ENCODE data around the gene BTF3. TPM values are rescaled to one million over a fixed set of nuclear protein-coding genes. Genes with fewer than 3 reads are reported as not detected.
A peak's percentile ranks its signal among the peaks of the same experiment; 100 is the strongest.

The BTF3 gene
- total and polyA plus RNA-seq, 2 of the 13 experiments (the other 11 are each of a cell fraction or from before 2014, with no cell fraction given): 557 to 698 TPM

- TF ChIP-seq, protein P1, sequence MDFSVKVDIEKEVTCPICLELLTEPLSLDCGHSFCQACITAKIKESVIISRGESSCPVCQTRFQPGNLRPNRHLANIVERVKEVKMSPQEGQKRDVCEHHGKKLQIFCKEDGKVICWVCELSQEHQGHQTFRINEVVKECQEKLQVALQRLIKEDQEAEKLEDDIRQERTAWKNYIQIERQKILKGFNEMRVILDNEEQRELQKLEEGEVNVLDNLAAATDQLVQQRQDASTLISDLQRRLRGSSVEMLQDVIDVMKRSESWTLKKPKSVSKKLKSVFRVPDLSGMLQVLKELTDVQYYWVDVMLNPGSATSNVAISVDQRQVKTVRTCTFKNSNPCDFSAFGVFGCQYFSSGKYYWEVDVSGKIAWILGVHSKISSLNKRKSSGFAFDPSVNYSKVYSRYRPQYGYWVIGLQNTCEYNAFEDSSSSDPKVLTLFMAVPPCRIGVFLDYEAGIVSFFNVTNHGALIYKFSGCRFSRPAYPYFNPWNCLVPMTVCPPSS (IDR thresholded peaks at IDR 0.05): no peak
- TF ChIP-seq TSC22D2 (CRISPR knock-in tag; IDR thresholded peaks at IDR 0.05; ENCODE audit: borderline replicate concordance): peak; percentile 12; the same call in 1 of the 2 replicates
- peak; percentile 42; the same call in 1 of the 2 replicates for TF ChIP-seq IRF2 (CRISPR knock-in tag; IDR thresholded peaks at IDR 0.05)
- TF ChIP-seq, protein P2, sequence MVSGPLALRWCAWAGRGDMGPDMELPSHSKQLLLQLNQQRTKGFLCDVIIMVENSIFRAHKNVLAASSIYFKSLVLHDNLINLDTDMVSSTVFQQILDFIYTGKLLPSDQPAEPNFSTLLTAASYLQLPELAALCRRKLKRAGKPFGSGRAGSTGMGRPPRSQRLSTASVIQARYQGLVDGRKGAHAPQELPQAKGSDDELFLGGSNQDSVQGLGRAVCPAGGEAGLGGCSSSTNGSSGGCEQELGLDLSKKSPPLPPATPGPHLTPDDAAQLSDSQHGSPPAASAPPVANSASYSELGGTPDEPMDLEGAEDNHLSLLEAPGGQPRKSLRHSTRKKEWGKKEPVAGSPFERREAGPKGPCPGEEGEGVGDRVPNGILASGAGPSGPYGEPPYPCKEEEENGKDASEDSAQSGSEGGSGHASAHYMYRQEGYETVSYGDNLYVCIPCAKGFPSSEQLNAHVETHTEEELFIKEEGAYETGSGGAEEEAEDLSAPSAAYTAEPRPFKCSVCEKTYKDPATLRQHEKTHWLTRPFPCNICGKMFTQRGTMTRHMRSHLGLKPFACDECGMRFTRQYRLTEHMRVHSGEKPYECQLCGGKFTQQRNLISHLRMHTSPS (CRISPR knock-in tag; IDR thresholded peaks at IDR 0.05; ENCODE audit: low read depth): no peak
- TF ChIP-seq ZBTB1 (CRISPR knock-in tag; IDR thresholded peaks at IDR 0.05; ENCODE audit: borderline replicate concordance): no peak
- TF ChIP-seq, protein P3, sequence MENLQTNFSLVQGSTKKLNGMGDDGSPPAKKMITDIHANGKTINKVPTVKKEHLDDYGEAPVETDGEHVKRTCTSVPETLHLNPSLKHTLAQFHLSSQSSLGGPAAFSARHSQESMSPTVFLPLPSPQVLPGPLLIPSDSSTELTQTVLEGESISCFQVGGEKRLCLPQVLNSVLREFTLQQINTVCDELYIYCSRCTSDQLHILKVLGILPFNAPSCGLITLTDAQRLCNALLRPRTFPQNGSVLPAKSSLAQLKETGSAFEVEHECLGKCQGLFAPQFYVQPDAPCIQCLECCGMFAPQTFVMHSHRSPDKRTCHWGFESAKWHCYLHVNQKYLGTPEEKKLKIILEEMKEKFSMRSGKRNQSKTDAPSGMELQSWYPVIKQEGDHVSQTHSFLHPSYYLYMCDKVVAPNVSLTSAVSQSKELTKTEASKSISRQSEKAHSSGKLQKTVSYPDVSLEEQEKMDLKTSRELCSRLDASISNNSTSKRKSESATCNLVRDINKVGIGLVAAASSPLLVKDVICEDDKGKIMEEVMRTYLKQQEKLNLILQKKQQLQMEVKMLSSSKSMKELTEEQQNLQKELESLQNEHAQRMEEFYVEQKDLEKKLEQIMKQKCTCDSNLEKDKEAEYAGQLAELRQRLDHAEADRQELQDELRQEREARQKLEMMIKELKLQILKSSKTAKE (CRISPR knock-in tag; IDR thresholded peaks at IDR 0.05; ENCODE audit: borderline replicate concordance): no peak; the same call in 1 of the 2 replicates
- TF ChIP-seq, protein P4, sequence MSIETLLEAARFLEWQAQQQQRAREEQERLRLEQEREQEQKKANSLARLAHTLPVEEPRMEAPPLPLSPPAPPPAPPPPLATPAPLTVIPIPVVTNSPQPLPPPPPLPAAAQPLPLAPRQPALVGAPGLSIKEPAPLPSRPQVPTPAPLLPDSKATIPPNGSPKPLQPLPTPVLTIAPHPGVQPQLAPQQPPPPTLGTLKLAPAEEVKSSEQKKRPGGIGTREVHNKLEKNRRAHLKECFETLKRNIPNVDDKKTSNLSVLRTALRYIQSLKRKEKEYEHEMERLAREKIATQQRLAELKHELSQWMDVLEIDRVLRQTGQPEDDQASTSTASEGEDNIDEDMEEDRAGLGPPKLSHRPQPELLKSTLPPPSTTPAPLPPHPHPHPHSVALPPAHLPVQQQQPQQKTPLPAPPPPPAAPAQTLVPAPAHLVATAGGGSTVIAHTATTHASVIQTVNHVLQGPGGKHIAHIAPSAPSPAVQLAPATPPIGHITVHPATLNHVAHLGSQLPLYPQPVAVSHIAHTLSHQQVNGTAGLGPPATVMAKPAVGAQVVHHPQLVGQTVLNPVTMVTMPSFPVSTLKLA (IDR thresholded peaks at IDR 0.05): no peak
- TF ChIP-seq ZNF292 (CRISPR knock-in tag; IDR thresholded peaks at IDR 0.05; ENCODE audit: borderline replicate concordance, low read depth): no peak
- TF ChIP-seq, protein P5, sequence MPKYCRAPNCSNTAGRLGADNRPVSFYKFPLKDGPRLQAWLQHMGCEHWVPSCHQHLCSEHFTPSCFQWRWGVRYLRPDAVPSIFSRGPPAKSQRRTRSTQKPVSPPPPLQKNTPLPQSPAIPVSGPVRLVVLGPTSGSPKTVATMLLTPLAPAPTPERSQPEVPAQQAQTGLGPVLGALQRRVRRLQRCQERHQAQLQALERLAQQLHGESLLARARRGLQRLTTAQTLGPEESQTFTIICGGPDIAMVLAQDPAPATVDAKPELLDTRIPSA (CRISPR knock-in tag; IDR thresholded peaks at IDR 0.05; ENCODE audit: borderline replicate concordance): peak; percentile 27; the same call in 1 of the 2 replicates
- peak; percentile 83 for TF ChIP-seq TBX2 (CRISPR knock-in tag; IDR thresholded peaks at IDR 0.05; ENCODE audit: borderline replicate concordance)
- peak; percentile 90 for TF ChIP-seq CCDC6 (CRISPR knock-in tag; IDR thresholded peaks at IDR 0.05)
- TF ChIP-seq NR3C1 (CRISPR knock-in tag; IDR thresholded peaks at IDR 0.05): no peak
- TF ChIP-seq, protein P6, sequence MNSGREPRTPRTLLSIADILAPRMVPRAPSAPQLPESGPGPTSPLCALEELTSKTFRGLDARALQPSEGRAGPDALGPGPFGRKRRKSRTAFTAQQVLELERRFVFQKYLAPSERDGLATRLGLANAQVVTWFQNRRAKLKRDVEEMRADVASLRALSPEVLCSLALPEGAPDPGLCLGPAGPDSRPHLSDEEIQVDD (CRISPR knock-in tag; IDR thresholded peaks at IDR 0.05; ENCODE audit: borderline replicate concordance): no peak
- TF ChIP-seq CBX2 (IDR thresholded peaks at IDR 0.05; ENCODE audit: low read depth, low read length): no peak
- TF ChIP-seq CBX2 (CRISPR knock-in tag; IDR thresholded peaks at IDR 0.05; ENCODE audit: low read depth): no peak
- TF ChIP-seq, protein P7, sequence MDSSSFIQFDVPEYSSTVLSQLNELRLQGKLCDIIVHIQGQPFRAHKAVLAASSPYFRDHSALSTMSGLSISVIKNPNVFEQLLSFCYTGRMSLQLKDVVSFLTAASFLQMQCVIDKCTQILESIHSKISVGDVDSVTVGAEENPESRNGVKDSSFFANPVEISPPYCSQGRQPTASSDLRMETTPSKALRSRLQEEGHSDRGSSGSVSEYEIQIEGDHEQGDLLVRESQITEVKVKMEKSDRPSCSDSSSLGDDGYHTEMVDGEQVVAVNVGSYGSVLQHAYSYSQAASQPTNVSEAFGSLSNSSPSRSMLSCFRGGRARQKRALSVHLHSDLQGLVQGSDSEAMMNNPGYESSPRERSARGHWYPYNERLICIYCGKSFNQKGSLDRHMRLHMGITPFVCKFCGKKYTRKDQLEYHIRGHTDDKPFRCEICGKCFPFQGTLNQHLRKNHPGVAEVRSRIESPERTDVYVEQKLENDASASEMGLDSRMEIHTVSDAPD (CRISPR knock-in tag; IDR thresholded peaks at IDR 0.05): no peak; the same call in 1 of the 2 replicates
- peak; percentile 93; the same call in 1 of the 2 replicates for TF ChIP-seq ZNF44 (CRISPR knock-in tag; IDR thresholded peaks at IDR 0.05)
- TF ChIP-seq ZZZ3 (CRISPR knock-in tag; IDR thresholded peaks at IDR 0.05; ENCODE audit: borderline replicate concordance): peak; percentile 93; the same call in 1 of the 2 replicates
Measured at GRCh38 chr5:73498057-73498992, at the start of gene BTF3 (continued).
